Testis (tissue), 3 donors: ENCODE results near the gene GRM6. TPM values are rescaled to one million over a fixed set of nuclear protein-coding genes. Genes with fewer than 3 reads are reported as not detected.

Source experiments
- DNase-seq: peaks from one replicate; pipeline ENCODE4 v3.0.0-alpha.2; 2019
- H3K27ac ChIP-seq, 2 donors: fragments of 200-600 bp; sonication (generic); one replicate each; pipeline ENCODE4 v1.5.1; 2019
- H3K27me3 ChIP-seq: fragments of 200-600 bp; sonication (generic); one replicate; pipeline ENCODE4 v1.5.1; 2019
- H3K36me3 ChIP-seq: fragments of 200-600 bp; sonication (generic); one replicate; pipeline ENCODE4 v1.5.1; 2017; ENCODE audit warnings: low read depth; ENCODE audit errors: missing control alignments
- H3K4me1 ChIP-seq: fragments of 200-600 bp; sonication (generic); one replicate; pipeline ENCODE4 v1.5.1; 2019
- H3K4me3 ChIP-seq, 2 donors: fragments of 200-600 bp; sonication (generic); one replicate each; pipeline ENCODE4 v1.5.1; 2017 to 2019
- H3K9me3 ChIP-seq: fragments of 200-600 bp; sonication (generic); one replicate; pipeline ENCODE4 v1.5.1; 2017
- CTCF ChIP-seq, 3 experiments: fragments of 450-650 bp in 2 of 3; fragments of 200-600 bp in 1 of 3; sonication (generic) in 1 of 3; IDR thresholded peaks; one replicate each; pipeline ENCODE4 v1.5.1; 2016 to 2019; ENCODE audit warnings: antibody characterized with exemption in 3 of 3, mild to moderate bottlenecking in 2 of 3, moderate library complexity in 1 of 3
- POLR2A ChIP-seq: fragments of 450-650 bp; IDR thresholded peaks from one replicate; pipeline ENCODE4 v1.6.1; 2017; ENCODE audit warnings: antibody characterized with exemption, mild to moderate bottlenecking, moderate library complexity
- WGBS, 2 donors: methylation state at CpG; one replicate each; pipeline ENCODE4 v1.1.5; 2018; 5-methylcytosine and 5-hydroxymethylcytosine counted together
- intact Hi-C: fragments of 100-400 bp; cut with DNase I; formaldehyde crosslinking; loops from one replicate; pipeline ENCODE4 v1.15.1; 2023; ENCODE audit warnings: low total_unique reads
- polyA plus RNA-seq: library from polyadenylated mRNA; stranded (reverse); fragments of 350-450 nt; fragmentation: Illumina TruSeq; extraction: RNeasy Lipid Tissue Mini Kit (QIAGEN cat#74804); gene quantifications from one replicate; pipeline ENCODE4 v1.2.3, GENCODE V29; 2014; ENCODE audit warnings: low read depth, low replicate concordance; ENCODE audit not compliant: insufficient read depth
- total RNA-seq, 2 donors: library from RNA; depleted of rRNA; stranded (reverse); fragments of >200 nt; gene quantifications; one replicate each; pipeline ENCODE4 v1.2.3, GENCODE V29; 2016

The GRM6 gene
- total and polyA plus RNA-seq, 3 donors from 2014 or later: 0.29 to 1.1 (median 0.47) TPM

GRCh38 chr5:178986326-178986960 lies 8.7 kb downstream of the GRM6 start:
- WGBS, 2 donors: 96 to 100% methylated on average over 19 to 33 of the region's 43 CpGs
- no peak overlapping the region for H3K4me3 ChIP-seq
- no peaks in the 10 kb centered on the region for H3K27me3 ChIP-seq
- DNase-seq: no peak
- no peak overlapping the region for H3K27ac ChIP-seq
- H3K4me1 ChIP-seq: no peaks in the 10 kb centered on the region
- TF ChIP-seq POLR2A (no peak), CTCF (IDR thresholded peaks at IDR 0.05) (no peak)
- no peaks in the 10 kb centered on the region for H3K9me3 ChIP-seq
- intact Hi-C loops: no loop called here
- H3K36me3 ChIP-seq: no peaks in the 10 kb centered on the region

- no peak for DNase-seq
- H3K36me3 ChIP-seq: no peaks in the 10 kb centered on the region
- no peaks in the 10 kb centered on the region for H3K4me1 ChIP-seq
- H3K27me3 ChIP-seq: no peaks in the 10 kb centered on the region
- WGBS, 2 donors: 93 to 96% methylated on average over 24 to 37 of the region's 37 CpGs
- TF ChIP-seq CTCF (IDR thresholded peaks at IDR 0.05): no peak
- no peak overlapping the region for H3K27ac ChIP-seq
- intact Hi-C loops: no loop called here
- H3K4me3 ChIP-seq: no peak overlapping the region
- no peaks in the 10 kb centered on the region for H3K9me3 ChIP-seq
Measured at GRCh38 chr5:178984145-178985072, 10.7 kb downstream of the GRM6 start.

GRCh38 chr5:178983728-178984127 lies 11.4 kb downstream of the GRM6 start:
- Histone ChIP-seq H3K9me3 (no peaks in the 10 kb centered on the region), H3K4me1 (no peaks in the 10 kb centered on the region), H3K27ac (no peak overlapping the region), H3K36me3 (no peaks in the 10 kb centered on the region), H3K4me3 (no peak overlapping the region), H3K27me3 (no peaks in the 10 kb centered on the region)
- intact Hi-C loops: no loop called here
- DNase-seq: no peak
- TF ChIP-seq CTCF (IDR thresholded peaks at IDR 0.05) (no peak), POLR2A (no peak)
- 95 to 96% methylated on average over 9 to 10 of the region's 10 CpGs for WGBS, 2 donors

GRCh38 chr5:178982941-178983340 lies 12.2 kb downstream of the GRM6 start:
- Histone ChIP-seq H3K36me3 (no peaks in the 10 kb centered on the region), H3K27ac (no peak overlapping the region), H3K4me3 (no peak overlapping the region), H3K9me3 (no peaks in the 10 kb centered on the region), H3K27me3 (no peaks in the 10 kb centered on the region), H3K4me1 (no peaks in the 10 kb centered on the region)
- intact Hi-C loops: no loop called here
- 90 to 98% methylated on average over 14 to 17 of the region's 17 CpGs for WGBS, 2 donors
- no peak for TF ChIP-seq CTCF (IDR thresholded peaks at IDR 0.05)
- no peak for TF ChIP-seq POLR2A
- no peak for DNase-seq
